Stimulated activated CD4-positive, alpha-beta T cell treated with anti-CD3 and anti-CD28 coated beads, Interleukin-4, amount 100 ng/mL, for 24 hours (primary cell): ENCODE data around the gene DNAH9.
A peak's percentile ranks its signal among the peaks of the same experiment; 100 is the strongest.

Source experiments
- DNase-seq: peaks from one replicate; pipeline ENCODE4 v3.0.0-alpha.2; 2020

DNAH9 gene

GRCh38 chr17:11997147-11997971, 399.1 kb downstream of the DNAH9 start, which contains the start of gene ZNF18:
TSS of gene ZNF18 (minus strand) at chr17:11997475. CDS start at chr17:11992829, 4,646 bp downstream.
- peak; percentile 96 for DNase-seq

- no peak for DNase-seq
These were observed 399.6 kb downstream of the DNAH9 start for GRCh38 chr17:11997972-11998233.

GRCh38 chr17:11999696-12000095, 401.4 kb downstream of the DNAH9 start:
- DNase-seq, result no peak

GRCh38 chr17:12007466-12007865, 409.2 kb downstream of the DNAH9 start:
- DNase-seq, result no peak
